ENCODE data around the gene KDELR1.
"Not testable (repeated sequence)": the region's sequence is repeated elsewhere in the genome, so short reads cannot be mapped to it uniquely, and the experiment has no call there.

Gene KDELR1

GRCh38 chr19:48396824-48397176, 5.4 kb upstream of the KDELR1 start:
- no peak for DNase-seq

DNA sequence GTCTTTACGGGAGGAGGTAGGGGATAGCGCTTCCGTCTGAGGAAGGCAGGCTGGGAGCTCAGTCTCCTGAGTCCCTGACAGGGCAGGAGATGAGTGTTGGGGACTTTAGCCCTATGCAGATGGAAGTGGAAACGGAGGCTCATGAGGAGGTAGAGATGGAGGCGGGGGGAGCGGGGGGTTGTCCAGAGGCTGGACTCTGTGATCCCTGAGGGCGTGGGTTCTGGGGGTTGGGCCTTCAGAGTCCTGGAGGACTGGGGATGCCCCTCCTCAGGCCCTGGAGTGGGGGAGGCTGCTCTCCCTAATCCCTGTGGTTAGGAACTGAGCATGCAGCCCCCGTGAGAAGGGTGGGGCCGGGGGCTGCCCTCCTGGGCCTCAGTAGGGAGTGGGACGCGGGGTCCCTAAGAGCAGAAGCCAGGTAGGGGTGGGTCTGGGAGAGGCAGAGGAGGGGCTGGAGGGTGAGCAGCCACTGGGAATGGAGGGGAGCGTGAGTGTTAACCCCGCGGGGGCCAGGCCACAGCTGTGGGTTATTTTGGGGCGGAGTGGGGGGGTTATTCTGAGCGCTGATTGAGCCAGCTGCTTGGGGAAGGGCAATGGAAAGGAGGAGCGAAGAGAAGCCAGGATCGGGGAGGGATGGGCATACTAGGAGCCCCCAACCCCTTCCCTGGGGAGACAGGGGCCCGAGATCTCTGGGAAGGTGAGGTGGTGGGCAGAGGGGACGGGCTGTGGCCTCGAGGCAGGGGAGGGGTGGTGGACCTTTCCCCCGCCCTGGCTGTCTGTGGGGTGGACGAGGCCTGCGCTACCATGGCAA, 4.9 kb upstream of the KDELR1 start:
- DNase-seq, result no peak

- no peak for DNase-seq
Observed at GRCh38 chr19:48395499-48395898, 4.1 kb upstream of the KDELR1 start.

DNA sequence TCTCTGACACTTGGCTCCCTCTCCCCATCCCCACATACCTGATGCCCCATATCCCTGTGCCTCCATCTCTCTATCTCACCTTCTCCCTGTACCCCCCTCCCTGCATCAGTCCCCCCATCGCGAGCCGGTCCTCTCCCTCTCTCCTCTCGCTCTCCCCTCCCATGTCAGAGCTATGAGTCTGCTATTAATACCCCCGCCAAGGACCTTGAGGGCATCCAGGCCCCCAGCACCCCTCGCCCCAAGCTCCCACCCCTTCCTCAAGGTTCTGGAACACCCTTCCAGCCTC, 3.8 kb upstream of the KDELR1 start:
- DNase-seq, result no peak

- DNase-seq, result no peak
Observed at GRCh38 chr19:48394331-48395169, 3.2 kb upstream of the KDELR1 start.

- no peak for DNase-seq
Observed at GRCh38 chr19:48393559-48394330, 2.4 kb upstream of the KDELR1 start, which contains the start of gene GRIN2D. GRIN2D (plus strand) TSS chr19:48393668; CDS start chr19:48398393, 4,725 bp downstream.

DNA sequence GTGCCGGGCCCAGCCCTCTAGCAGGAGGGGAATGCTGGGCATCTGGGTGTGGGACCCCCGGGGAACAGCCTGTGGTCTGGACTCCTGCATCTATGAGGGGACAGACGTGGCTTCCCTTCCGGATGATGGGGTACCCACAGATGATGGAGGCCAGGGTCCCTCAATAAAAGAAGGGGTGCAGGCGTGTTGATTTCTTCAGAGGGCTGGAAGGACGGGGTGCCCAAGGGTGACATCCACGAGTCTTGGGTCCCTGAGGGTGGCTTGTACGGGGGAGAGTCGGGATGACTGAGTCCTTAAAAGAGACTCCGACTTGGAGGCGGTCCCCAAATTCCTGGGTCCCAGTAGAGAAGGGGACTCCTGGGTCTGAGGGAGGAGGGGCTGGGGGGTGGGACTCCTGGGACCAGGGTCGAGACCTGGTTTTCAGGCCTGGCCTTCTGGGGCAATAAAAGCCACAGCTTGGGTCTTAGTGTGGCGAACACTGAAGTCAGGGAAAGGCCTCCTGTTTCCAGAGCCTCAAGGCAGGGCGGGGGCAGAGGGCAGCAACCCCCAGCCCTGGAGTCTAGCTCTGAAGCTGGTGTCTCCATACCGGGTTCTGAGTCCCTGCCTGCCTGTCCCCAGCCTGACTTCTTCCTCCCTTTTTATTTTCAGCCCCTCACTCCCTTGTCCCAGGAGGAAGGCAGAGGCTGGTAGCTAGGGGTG, 1.7 kb upstream of the KDELR1 start:
- no peak for DNase-seq

- not testable (repeated sequence) for DNase-seq
Observed at GRCh38 chr19:48392006-48392344, 624 bp upstream of the KDELR1 start.

DNA sequence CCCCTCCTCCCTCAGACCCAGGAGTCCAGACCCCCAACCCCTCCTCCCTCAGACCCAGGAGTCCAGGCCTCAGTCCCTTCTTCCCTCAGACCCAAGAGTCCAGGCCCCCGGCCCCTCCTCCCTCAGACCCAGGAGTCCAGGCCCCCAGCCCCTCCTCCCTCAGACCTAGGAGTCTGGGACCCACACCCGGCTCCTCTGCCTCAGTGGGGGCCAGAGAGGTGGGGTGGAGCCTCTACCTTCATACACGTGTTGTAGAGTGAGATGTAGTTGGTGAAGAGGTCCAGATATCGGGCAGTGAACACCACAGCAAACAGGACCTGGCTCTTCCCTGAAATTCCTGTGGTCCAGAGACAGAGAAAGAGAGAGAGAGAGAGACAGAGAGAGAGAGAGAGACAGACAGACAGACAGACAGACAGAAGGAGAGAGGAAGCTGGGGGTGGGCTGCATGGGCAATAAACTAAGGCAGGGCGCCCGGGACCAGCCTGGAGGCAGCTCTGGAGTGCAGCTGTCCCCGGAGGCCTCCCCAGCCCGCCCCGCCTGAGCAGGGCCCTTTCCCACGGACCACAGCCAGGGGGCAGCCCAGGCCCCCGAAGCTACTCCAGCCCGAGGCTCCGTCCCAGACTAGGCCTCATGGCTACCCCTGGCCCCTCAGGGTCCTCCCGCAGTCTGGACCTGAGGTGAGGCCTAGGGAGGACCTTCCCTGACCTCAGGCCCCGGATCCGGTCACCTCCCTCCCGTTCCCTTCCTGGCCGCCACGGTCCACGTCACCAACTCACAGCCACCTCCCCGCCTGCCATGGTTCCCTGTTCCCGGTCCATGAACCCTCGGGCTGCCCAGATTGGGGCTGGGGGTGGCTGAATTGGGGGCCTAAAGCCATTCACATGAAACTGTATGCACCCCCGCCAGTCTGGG, 907 bp downstream of the KDELR1 start:
- no peak for DNase-seq

DNA sequence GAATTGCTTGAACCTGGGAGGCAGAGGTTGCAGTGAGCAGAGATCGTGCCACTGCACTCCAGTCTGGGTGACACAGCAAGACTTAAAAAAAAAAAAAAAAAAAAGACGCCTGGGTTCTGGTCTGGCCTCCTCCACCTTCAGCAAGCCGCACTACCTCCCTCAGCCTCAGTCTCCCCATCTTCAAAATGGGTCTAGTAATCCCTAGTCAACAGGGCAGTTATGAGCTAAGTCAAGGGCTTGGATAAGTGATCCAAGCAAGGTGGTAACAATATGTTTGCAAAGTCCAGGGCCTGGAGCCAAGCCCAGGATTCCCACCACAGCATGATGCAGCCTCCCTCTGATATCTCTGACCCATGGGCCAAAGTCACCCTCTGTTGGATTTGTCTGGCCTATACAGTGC, 4.4 kb downstream of the KDELR1 start:
- no peak for DNase-seq

- DNase-seq, result no peak
Observed at GRCh38 chr19:48385461-48386087, 5.8 kb downstream of the KDELR1 start.

DNA sequence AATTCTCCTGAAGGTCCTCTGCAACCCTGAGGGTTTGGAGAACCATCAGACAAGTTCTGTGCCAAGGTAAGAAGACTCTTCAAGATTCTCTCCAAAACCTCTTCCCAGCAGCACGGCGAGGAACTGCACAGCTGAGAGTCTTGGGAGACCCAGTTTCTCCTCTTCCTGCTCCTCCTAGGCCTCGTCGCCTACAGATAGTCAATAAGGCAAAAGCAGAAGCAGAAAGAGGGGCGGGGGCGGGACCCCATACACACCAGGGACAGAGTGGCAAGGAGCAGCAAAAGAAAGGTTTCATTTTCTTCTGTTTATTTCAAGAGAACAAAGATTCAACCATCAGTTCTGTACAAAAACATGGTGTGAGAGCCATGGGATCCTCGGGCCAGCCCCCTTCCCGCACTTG, 9.1 kb downstream of the KDELR1 start:
- DNase-seq, result no peak

DNA sequence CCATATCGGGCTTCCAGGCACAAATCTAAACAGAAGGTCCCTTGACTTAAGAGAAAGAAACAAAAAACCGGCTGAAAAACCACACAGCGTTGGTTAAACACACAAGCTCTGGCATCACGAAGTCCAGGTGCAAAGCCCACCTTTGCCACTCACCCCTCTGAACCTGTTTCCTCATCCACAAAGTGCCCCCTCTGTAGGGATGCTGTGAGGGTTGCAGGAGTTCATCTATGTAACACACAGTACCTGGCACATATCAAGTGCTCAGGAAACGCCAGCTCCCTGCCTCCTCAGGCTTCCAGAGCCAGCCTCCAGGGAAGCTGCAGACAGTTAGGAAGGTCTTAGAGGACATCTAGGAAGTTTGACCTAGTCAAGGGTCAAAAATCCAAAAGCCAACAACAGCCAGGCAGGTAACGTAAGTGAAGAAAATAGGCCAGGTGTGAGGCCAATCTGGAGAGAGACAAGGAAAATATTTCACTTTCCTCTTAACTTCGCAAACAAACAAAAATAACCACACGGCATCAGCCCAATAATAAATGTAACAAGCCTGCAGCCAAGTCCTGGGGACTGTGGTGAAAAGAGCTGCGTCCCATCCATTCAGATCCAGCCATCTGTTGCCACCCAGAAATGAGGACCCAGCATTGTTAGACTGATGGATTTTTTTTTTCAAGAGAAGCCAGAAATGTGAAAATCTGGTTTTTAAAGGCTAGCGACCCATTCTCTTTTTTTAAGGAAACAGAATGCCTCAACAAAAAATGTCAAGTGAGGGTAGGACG, 10.0 kb downstream of the KDELR1 start:
- DNase-seq, result no peak

DNA sequence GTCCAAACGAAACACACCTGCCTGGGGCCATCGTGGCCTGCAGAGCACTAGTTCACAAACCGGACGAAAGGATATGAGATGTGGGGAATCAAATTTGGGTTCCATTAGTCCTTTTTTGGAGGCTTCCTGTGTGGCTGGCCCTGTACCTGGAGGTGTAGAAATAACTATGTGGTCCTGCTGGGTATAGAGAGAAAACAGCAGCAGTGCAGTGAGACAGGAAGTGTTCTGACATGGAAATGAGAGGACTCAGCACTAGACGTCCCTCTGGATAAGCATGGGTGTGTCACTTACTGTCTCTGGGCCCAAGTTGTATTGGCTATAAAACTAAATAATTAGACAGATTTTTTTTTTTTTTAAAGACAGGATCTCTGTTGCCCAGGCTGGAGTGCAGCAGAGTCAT, 12.3 kb downstream of the KDELR1 start:
- no peak for DNase-seq

DNA sequence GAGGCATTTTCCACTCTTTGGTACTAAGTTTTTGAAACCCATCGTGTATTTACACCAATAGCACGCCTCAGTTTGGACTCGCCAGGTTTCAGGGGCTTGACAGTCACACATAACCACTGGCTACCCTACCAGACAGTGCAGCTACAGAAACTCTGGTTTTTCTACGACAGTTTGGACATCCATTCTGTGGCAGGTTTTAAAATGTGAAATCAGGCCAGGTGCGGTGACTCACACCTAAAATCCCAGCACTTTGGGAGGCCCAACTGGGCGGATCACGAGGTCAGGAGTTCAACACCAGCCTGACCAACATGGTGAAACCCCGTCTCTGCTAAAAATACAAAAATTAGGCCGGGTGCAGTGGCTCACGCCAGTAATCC, 13.2 kb downstream of the KDELR1 start:
- no peak for DNase-seq

DNA sequence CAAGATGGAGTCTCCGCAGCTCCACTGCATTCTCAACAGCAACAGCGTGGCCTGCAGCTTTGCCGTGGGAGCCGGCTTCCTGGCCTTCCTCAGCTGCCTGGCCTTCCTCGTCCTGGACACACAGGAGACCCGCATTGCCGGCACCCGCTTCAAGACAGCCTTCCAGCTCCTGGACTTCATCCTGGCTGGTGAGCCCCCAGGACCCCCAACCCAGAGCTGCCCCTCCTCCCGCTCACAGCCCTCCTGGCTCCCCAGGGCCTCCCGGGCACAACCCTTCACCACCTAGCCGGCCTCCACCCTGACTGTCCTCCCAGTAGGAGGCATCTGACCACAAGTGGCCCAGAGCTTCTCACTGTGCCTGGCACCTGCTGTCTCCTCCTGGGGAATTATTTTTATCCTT, 17.8 kb downstream of the KDELR1 start:
- DNase-seq, result no peak

- DNase-seq, result no peak
Observed at GRCh38 chr19:48372904-48373303, 18.4 kb downstream of the KDELR1 start.

DNA sequence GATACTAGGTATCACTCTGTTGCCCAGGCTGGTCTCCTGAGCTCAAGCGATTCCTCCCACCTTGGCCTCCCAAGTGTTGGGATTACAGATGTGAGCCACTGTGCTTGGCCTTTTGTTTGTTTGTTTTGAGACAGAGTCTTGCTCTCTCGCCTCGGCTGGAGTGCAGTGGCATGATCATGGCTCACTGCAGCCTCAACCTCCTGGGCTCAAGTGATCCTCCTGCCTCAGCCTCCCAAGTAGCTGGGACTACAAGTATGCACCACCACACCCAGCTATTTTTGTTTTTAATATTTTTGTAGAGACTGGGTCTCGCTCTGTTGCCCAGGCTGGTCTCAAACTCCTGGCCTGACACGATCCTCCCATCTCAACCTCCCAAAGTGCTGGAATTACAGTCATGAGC, 19.6 kb downstream of the KDELR1 start:
- DNase-seq, result not testable (repeated sequence)

DNA sequence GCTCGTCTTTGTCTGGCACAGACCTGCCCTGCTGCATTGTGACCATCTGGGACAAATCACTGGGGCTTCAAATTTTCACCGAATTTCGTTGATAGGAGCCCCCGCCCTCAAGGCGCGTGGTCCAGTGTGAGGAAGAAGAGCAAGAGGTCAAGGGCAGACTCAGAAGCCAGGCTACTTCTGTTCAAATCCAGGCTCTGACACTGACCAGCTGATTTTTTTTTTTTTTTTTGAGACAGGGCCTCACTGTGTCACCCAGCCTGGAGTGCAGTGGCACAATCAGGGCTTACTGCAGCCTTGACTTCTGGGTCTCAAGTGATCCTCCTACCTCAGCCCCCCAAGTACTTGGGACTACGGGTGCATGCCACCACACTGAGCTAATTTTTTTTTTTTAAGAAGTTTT, 20.0 kb downstream of the KDELR1 start:
- DNase-seq, result no peak

DNA sequence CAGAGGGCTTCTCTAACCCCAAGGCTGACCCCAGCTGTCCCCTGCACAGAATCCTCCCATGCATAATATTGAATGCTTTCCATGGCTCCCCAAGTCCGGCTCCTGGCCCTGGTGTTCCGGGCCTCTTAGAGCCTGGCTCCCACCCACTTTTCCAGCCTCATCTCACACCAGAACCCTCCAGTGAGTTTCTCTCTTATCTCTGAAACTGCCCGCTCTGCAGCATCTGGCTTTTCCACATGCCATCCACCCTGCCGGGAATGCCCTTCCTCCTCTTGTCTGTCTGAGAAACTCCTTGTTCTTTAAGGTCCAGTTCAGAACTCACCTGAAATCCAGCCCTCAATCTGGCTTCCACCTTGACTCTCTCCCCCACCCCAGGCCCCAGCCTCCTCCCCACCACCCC, 20.4 kb downstream of the KDELR1 start:
- no peak for DNase-seq

- no peak for DNase-seq
Observed at GRCh38 chr19:48368936-48369335, 22.4 kb downstream of the KDELR1 start.

Measured in GOT3 (cell line).